ENCODE data around the gene HOXB3.

The HOXB3 gene

GRCh38 chr17:48586355-48587258 lies 3.4 kb downstream of the HOXB3 start:
- no peak for DNase-seq (ENCODE audit: low read depth in 2 of 2)

DNA sequence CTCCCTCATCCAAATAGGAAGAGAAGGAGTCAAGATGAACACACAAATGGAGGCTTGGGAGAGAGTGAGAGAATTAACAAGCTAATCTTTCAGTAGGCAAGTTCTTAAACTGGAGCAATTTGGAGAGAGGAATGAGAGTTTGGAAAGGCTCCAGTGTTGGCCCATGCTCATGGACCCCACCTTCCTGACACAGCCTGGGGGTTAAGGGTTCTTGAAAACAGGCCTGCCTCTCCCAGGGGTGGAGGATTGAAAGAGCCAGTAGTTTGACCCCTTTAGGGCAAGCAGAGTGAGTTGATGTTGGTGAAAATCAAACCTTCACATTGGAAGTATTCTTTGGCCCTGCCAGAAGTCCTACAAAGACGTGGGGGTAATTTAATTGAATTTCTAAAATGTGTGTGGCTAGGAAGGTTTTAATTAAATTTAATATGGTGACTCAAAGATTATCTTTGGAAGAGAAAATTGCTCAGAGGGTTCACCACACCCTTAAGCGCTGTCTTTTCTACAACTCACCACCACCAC lies 5.8 kb downstream of the HOXB3 start:
- peak in 1 of 2 experiments; percentile 55 for DNase-seq (ENCODE audit: low read depth in 2 of 2)

- DNase-seq (ENCODE audit: low read depth in 2 of 2): no peak
Observed at GRCh38 chr17:48583708-48584222, 6.3 kb downstream of the HOXB3 start.

- no peak for DNase-seq (ENCODE audit: low read depth in 2 of 2)
Observed at GRCh38 chr17:48582750-48583069, 7.3 kb downstream of the HOXB3 start.

DNA sequence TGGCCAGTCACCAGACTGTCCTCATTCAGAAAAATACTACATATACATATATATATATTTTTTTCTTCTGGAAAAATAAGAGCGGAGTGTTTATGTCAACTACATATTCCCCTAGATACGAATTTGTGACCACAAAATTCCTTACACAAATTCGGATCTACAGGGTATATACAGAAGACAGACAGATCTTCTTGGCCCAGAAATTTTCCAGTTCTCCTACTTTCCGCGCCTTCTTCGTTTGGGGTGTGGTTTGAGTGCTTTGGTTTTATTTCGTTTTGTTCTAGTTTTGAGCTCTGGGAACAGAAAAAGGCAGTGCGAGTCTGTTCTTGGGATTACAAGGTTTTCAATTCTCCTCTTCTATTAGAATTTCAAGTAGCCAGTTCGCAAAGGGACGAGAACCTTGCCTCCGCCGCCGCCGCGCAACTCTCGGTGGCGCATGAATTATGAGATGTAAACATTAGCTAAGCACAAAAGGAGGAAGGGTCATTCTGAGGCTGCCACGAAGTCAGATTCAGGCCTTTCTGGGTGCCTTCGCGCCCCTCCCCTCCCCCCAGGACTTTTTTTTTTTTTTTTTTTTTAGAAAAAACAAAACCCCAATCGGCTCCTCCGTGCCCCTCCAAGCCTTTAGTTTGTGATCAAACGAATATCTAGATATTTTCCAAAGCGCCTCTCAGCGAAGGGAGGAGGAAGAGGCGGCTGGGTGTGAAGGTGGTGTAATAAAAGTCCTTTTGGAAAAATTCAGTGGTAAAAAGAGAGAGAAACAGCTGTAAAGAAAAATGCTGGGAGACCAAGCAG lies 10.1 kb downstream of the HOXB3 start:
- DNase-seq (ENCODE audit: low read depth in 2 of 2): no peak

- no peak for DNase-seq (ENCODE audit: low read depth in 2 of 2)
Observed at GRCh38 chr17:48579471-48579759, 10.6 kb downstream of the HOXB3 start.

DNA sequence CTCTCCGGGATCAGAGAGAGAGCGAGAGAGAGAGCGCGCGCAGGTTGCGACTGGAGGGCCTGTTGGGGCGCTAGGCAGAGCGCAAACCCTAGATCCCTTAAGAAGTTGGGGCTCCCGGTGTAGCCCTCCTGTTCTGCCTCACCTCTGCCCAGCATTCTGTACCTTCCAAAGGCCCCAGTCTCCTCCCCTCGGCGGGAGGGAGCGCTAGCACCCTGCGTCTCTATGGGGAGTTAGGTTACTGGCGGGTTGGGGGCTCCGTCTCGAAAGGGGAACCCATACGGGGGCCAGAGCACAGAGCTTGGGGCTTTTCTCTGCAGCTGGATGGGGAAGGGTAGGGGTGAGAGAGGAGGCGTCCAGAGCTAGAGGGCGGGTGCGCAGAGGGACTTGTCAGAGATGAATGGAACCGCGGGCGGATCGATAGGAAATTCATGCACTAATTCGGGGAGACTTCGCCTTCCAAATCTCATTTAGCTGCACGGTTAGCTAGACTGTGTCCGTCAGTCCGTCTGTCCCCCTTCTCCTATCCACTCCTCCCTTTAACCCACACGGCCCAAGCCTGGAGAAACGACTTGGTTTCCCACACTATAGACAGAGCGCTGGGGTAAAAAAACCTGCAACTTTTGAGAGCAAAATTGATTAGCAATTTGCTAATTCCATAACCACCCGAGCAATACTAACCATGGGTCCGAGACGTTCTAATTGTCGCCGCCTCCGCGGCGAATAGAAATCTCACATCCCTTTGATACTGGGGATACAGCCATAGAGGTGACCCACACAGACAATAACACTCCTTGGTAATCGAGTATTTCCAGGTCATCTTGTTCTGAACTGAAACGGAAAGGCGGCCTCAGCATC lies 11.2 kb downstream of the HOXB3 start:
- DNase-seq (ENCODE audit: low read depth in 2 of 2): no peak

GRCh38 chr17:48577946-48578615 lies 12.0 kb downstream of the HOXB3 start, which contains the start of gene HOXB4:
HOXB4 (minus strand) TSS chr17:48578350; CDS start chr17:48578319, 31 bp downstream.
- DNase-seq (ENCODE audit: low read depth in 2 of 2): no peak

GRCh38 chr17:48577330-48577945 lies 12.6 kb downstream of the HOXB3 start:
- no peak for DNase-seq (ENCODE audit: low read depth in 2 of 2)

- no peak for DNase-seq (ENCODE audit: low read depth in 2 of 2)
Observed at GRCh38 chr17:48576479-48577309, 13.3 kb downstream of the HOXB3 start.

- DNase-seq (ENCODE audit: low read depth in 2 of 2): no peak
Observed at GRCh38 chr17:48575673-48576478, 14.2 kb downstream of the HOXB3 start.

- peak; percentile 67 to 70 for DNase-seq (ENCODE audit: low read depth in 2 of 2)
Observed at GRCh38 chr17:48575066-48575582, 14.9 kb downstream of the HOXB3 start.

DNA sequence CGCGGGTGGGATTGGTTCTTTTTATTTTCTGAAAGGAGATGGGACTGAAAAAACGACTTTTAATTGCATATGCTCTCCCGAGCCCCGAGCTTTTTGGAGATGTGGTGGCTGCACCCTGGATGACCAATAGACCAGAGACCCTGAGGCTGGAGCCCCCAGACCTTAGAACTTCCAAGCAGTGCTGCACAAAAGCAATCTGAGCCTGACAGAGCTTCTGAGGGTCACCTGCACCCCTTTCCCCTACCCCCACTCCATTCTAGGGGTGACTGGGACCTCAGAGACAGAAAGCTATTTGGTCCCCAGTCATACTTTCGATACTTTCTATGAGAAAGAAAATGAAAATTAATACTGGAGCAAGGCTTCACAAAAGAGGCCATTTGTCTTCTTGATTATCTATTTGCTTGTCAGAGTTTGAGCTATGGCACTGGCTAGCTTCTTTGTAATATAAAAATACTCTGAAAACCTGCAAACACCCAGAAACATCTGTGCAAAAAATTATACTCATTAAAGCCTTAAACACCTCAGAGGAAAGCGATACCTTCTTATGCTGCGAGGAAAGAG lies 15.5 kb downstream of the HOXB3 start:
- no peak for DNase-seq (ENCODE audit: low read depth in 2 of 2)

DNA sequence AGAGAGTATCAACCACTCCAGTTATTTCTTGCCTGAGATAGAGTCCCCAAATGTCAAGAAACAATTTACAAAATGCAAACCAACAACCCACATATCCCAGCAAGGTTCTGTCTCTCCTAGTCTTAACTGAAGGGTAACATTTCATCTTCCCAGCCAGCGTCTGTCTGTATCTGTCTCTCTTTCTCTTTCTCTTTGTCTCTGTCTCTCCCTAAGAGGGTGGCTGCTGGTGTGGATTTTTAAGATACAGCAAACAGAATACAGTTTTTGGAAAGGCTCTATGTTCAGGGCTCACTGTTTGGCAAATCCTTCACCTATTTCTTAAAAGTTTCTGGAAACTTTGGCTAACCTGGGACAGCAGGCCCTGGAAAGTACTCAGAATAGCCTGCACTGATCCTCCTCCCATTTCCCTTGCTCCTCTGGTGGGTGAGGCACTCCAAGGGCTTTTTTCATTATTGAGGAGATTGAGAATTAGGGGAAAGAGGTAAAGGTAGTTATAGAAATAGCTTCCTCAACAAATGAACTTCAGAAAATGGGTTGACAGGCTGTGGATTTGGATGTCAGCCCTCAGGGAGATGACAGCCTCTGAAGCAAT lies 18.1 kb downstream of the HOXB3 start:
- no peak for DNase-seq (ENCODE audit: low read depth in 2 of 2)

DNA sequence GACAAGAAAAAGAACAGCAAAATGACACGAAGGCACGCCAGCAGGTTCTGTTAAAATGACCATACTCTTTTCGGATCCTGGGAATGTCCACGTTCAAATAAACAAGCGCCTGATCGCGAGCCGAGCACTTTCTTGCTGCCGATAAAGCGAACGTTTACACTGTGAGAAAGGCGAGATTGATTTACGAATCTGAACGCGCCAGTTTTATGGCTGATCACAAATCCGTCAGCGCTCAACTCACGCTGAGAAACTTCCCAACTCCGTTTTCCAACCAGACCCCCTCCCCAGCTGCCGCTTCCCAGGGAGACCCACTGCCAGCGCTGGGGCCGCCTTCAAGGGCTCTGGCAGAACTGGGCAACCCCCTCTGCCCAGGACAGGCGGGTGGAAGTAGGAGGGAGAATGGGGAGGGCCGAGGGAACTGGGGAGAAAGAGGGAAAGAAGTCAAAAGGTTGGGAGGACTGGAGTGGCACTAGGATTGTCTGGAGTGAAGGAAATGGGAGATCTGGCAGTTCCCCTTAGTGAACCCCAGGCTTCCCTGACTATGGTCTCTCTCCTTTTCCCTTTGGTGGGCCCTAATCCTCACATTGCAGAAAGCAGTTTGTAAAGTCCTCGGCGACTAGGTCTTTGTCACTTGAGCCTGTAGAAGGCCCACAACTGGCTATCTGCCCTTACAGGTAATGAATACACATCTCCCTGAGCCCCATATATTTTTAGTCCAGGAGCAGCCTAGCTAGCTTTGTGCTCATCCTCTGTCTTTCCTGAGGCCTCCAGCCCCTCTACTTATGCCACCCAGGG lies 18.8 kb downstream of the HOXB3 start:
- no peak for DNase-seq (ENCODE audit: low read depth in 2 of 2)

DNA sequence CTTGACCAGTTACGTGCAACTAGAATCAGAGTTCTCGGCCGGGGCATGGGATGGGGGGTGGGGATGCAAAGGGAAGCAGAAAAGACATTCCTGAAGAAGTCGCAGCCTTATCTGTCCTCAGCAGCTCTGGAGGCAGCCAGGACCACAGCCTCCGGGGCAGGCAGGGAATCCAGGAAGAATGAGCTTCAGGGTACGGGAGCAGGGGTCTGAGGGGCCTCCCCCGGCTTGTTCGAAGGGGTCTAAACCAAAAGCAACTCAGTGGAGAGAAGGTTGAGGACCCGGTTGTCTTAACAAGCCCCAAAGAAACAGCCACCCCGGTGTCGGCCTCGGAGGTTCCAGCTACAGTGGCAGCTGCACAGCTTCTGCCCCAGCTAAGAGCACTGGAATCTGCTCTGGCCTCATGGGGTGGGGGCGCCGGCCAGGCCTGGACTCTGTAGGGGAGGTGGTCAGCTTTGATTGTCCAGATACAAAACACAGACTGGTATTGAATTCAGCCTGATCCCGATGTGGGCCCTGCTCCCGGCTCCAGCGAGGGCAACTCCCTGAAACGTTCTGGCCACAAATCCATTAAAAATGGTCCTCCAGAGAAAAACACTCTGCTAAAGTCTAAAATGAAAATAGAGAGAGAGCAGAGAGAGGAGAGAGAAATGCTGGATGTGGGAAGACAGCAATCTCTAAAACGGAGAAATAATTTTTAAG lies 19.6 kb downstream of the HOXB3 start:
- no peak for DNase-seq (ENCODE audit: low read depth in 2 of 2)
